Loucy (cell line): ENCODE data around the gene ATP10D.

Experiments
- EZH2phosphoT487 ChIP-seq: fragments of 200-600 bp; IDR thresholded peaks from 2 replicates; pipeline ENCODE4 v1.6.1; 2018; ENCODE audit warnings: antibody characterized with exemption, mild to moderate bottlenecking, moderate library complexity, borderline replicate concordance
- TF ChIP-seq, protein P1 (sequence below): fragments of 200-600 bp; sonication (generic); conservative IDR thresholded peaks from 2 replicates; pipeline ENCODE4 v1.5.1; 2014; ENCODE audit warnings: mild to moderate bottlenecking, antibody characterized with exemption, low read length

DNA sequence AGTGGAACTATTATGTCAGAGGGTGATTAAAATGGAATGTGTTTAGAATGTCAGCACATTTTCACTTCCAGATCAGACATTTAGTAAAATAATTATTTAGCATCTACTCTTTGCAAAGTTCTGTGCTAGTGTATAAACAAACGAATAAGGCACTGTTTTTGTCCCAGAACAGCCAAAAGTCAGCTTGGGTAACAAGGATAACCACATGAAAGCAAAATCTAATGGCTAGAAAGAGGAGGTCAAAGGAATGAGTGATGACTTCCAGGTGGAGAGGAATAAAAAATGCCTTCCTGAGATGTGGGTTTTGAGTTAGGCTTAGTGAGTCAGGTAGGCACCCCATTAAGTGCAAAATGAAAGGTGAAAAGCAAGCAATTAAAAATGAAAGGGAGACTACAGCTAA lies 112.6 kb downstream of the ATP10D start:
- TF ChIP-seq, protein P1, sequence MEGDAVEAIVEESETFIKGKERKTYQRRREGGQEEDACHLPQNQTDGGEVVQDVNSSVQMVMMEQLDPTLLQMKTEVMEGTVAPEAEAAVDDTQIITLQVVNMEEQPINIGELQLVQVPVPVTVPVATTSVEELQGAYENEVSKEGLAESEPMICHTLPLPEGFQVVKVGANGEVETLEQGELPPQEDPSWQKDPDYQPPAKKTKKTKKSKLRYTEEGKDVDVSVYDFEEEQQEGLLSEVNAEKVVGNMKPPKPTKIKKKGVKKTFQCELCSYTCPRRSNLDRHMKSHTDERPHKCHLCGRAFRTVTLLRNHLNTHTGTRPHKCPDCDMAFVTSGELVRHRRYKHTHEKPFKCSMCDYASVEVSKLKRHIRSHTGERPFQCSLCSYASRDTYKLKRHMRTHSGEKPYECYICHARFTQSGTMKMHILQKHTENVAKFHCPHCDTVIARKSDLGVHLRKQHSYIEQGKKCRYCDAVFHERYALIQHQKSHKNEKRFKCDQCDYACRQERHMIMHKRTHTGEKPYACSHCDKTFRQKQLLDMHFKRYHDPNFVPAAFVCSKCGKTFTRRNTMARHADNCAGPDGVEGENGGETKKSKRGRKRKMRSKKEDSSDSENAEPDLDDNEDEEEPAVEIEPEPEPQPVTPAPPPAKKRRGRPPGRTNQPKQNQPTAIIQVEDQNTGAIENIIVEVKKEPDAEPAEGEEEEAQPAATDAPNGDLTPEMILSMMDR = no peak
- TF ChIP-seq EZH2phosphoT487 = no peak
